IMR-90 (cell line): Measurements from ENCODE around the gene STK35. TPM values are rescaled to one million over a fixed set of nuclear protein-coding genes. Genes with fewer than 3 reads are reported as not detected.

ENCODE experiments used
- ATAC-seq: fragments of 200-7000 bp; cut with Tn5 transposase; 2 replicates; pipeline ENCODE4 v1.9.1; 2020; ENCODE audit warnings: low read depth, mild to moderate bottlenecking, moderate library complexity
- BruUV-seq: library from RNA; stranded (reverse); fragments of 400-500 nt; replicated peaks from 2 replicates; lab custom pipeline; 2021; lab: Mats Ljungman, UMichigan
- CTCF ChIA-PET: fragments of 300-600 bp; formaldehyde crosslinking; extraction: SDS; loops from one replicate; lab custom pipeline; 2021; ENCODE audit warnings: antibody characterized with exemption; lab: Yijun Ruan, JAX
- POLR2A ChIA-PET: fragments of 300-600 bp; sonication (Branson Sonifier 250); formaldehyde crosslinking; loops from one replicate; lab custom pipeline; 2022; ENCODE audit warnings: antibody characterized with exemption; ENCODE audit not compliant: unreplicated experiment; lab: Charles Lee
- DNase-seq: peaks from one replicate; pipeline ENCODE4 v3.0.0; 2013
- H2AFZ ChIP-seq: replicated peaks from 2 replicates; pipeline ENCODE3; 2013; ENCODE audit warnings: low read length, mild to moderate bottlenecking; ENCODE audit not compliant: poor library complexity
- H2AK5ac ChIP-seq: 2 replicates; pipeline ENCODE4 v1.6.1; 2013; ENCODE audit warnings: low read depth, low read length, inconsistent platforms
- H2AK9ac ChIP-seq: replicated peaks from 2 replicates; pipeline ENCODE3; 2013; ENCODE audit warnings: mild to moderate bottlenecking, low read depth, low read length, moderate library complexity; ENCODE audit not compliant: poor library complexity
- H2BK120ac ChIP-seq: 2 replicates; pipeline ENCODE4 v1.6.1; 2013; ENCODE audit warnings: low read depth, low read length, inconsistent platforms
- H2BK15ac ChIP-seq: 3 replicates; pipeline ENCODE4 v1.6.1; 2013; ENCODE audit warnings: low read depth, low read length, inconsistent platforms
- H2BK20ac ChIP-seq: 2 replicates; pipeline ENCODE4 v1.6.1; 2013; ENCODE audit warnings: low read depth, mild to moderate bottlenecking, inconsistent platforms, low read length, moderate library complexity
- H2BK5ac ChIP-seq: 2 replicates; pipeline ENCODE4 v1.6.1; 2013; ENCODE audit warnings: mild to moderate bottlenecking, low read depth, low read length, inconsistent platforms; ENCODE audit not compliant: poor library complexity, severe bottlenecking
- H3K14ac ChIP-seq: replicated peaks from 2 replicates; pipeline ENCODE4 v1.6.1; 2013; ENCODE audit warnings: low read depth, low read length, inconsistent platforms
- H3K18ac ChIP-seq: 2 replicates; pipeline ENCODE4 v1.6.1; 2013; ENCODE audit warnings: low read depth, low read length, control low read depth
- H3K23ac ChIP-seq: 2 replicates; pipeline ENCODE4 v1.6.1; 2013; ENCODE audit warnings: low read depth, low read length, inconsistent platforms
- H3K27ac ChIP-seq: 2 replicates; pipeline ENCODE4 v1.5.1; 2013; ENCODE audit warnings: mild to moderate bottlenecking, control low read depth, low read length; ENCODE audit not compliant: insufficient read depth
- H3K27me3 ChIP-seq: 2 replicates; pipeline ENCODE4 v1.6.1; 2013; ENCODE audit warnings: low read length; ENCODE audit not compliant: control insufficient read depth, insufficient read depth
- H3K36me3 ChIP-seq: 2 replicates; pipeline ENCODE4 v1.6.1; 2013; ENCODE audit warnings: low read length, mixed read lengths; ENCODE audit not compliant: control insufficient read depth, insufficient read depth
- H3K4ac ChIP-seq: 2 replicates; pipeline ENCODE4 v1.6.1; 2013; ENCODE audit warnings: low read depth, low read length, inconsistent platforms
- H3K4me1 ChIP-seq: 2 replicates; pipeline ENCODE4 v1.6.1; 2013; ENCODE audit warnings: low read length, mixed read lengths; ENCODE audit not compliant: control insufficient read depth, insufficient read depth
- H3K4me2 ChIP-seq: 2 replicates; pipeline ENCODE4 v1.6.1; 2013; ENCODE audit warnings: low read depth, mild to moderate bottlenecking, control low read depth, low read length, moderate library complexity
- H3K4me3 ChIP-seq: 2 replicates; pipeline ENCODE4 v1.5.1; 2013; ENCODE audit warnings: low read depth, mild to moderate bottlenecking, control low read depth, low read length, moderate library complexity; ENCODE audit not compliant: insufficient read depth
- H3K56ac ChIP-seq: 2 replicates; pipeline ENCODE4 v1.6.1; 2013; ENCODE audit warnings: low read length, inconsistent platforms; ENCODE audit not compliant: insufficient read depth; ENCODE audit errors: extremely low read depth
- H3K79me1 ChIP-seq, 2 experiments: 2 replicates each; pipeline ENCODE4 v1.6.1; 2013; ENCODE audit warnings: low read length in 2 of 2, inconsistent platforms in 1 of 2, low read depth in 1 of 2
- H3K9ac ChIP-seq: 2 replicates; pipeline ENCODE4 v1.6.1; 2013; ENCODE audit warnings: low read depth, low read length, control low read depth
- H3K9me1 ChIP-seq: 2 replicates; pipeline ENCODE4 v1.6.1; 2013; ENCODE audit warnings: low read length, inconsistent platforms; ENCODE audit not compliant: insufficient read depth
- H3K9me3 ChIP-seq: 2 replicates; pipeline ENCODE4 v1.6.1; 2013; ENCODE audit warnings: low read length; ENCODE audit not compliant: control insufficient read depth, insufficient read depth
- H4K20me1 ChIP-seq: 2 replicates; pipeline ENCODE4 v1.6.1; 2013; ENCODE audit warnings: low read length, inconsistent platforms; ENCODE audit not compliant: insufficient read depth
- H4K5ac ChIP-seq: 2 replicates; pipeline ENCODE4 v1.6.1; 2013; ENCODE audit warnings: mild to moderate bottlenecking, low read depth, low read length, control low read depth
- H4K8ac ChIP-seq, 2 experiments: 2 replicates each; pipeline ENCODE4 v1.6.1; 2013; ENCODE audit warnings: low read depth in 2 of 2, low read length in 2 of 2, control low read depth in 1 of 2, inconsistent platforms in 1 of 2
- H4K91ac ChIP-seq: 2 replicates; pipeline ENCODE4 v1.6.1; 2013; ENCODE audit warnings: low read depth, low read length, inconsistent platforms; ENCODE audit not compliant: insufficient read depth
- CHD1 ChIP-seq: IDR thresholded peaks from 2 replicates; pipeline ENCODE4 v1.6.1; 2012; ENCODE audit warnings: low read depth, low read length, improper control_type of control experiment
- CTCF ChIP-seq: conservative IDR thresholded peaks from 2 replicates; pipeline ENCODE4 v1.5.1; 2012; ENCODE audit warnings: mild to moderate bottlenecking, low read depth, low read length, improper control_type of control experiment
- FOS ChIP-seq: fragments of 150-350 bp; IDR thresholded peaks from 2 replicates; pipeline ENCODE4 v1.6.1; 2016; ENCODE audit warnings: low read depth, low read length
- MAFK ChIP-seq: IDR thresholded peaks from 2 replicates; pipeline ENCODE4 v1.6.1; 2012; ENCODE audit warnings: low read depth, low read length, improper control_type of control experiment
- MXI1 ChIP-seq: IDR thresholded peaks from 2 replicates; pipeline ENCODE4 v1.6.1; 2012; ENCODE audit warnings: low read depth, mild to moderate bottlenecking, low read length, moderate library complexity, borderline replicate concordance
- NFE2L2 ChIP-seq: fragments of 150-350 bp; IDR thresholded peaks from 2 replicates; pipeline ENCODE4 v1.6.1; 2016; ENCODE audit warnings: low read depth, mild to moderate bottlenecking, low read length
- RFX5 ChIP-seq: IDR thresholded peaks from 2 replicates; pipeline ENCODE4 v1.8.0; 2012; ENCODE audit warnings: low read depth, mild to moderate bottlenecking, low read length, moderate library complexity
- SMC3 ChIP-seq: fragments of 150-350 bp; IDR thresholded peaks from 2 replicates; pipeline ENCODE4 v1.6.1; 2016; ENCODE audit warnings: low read depth, mild to moderate bottlenecking, antibody characterized with exemption, low read length, moderate library complexity
- USF2 ChIP-seq: fragments of 150-350 bp; IDR thresholded peaks from 2 replicates; pipeline ENCODE4 v1.6.1; 2017; ENCODE audit warnings: mild to moderate bottlenecking, antibody characterized with exemption, low read length, low read depth
- dilution Hi-C: fragments of 300-500 bp; cut with HindIII; formaldehyde crosslinking; loops from one replicate; pipeline ENCODE4 v1.14.3; 2018; ENCODE audit warnings: low sequenced_read_pairs; ENCODE audit not compliant: unreplicated experiment
- in situ Hi-C: fragments of 300-500 bp; cut with MboI; formaldehyde crosslinking; loops from 3 replicates; pipeline ENCODE4 v1.14.3; 2019; ENCODE audit warnings: low sequenced_read_pairs, inconsistent platforms, mixed read lengths
- intact Hi-C: fragments of 100-400 bp; cut with micrococcal nuclease; formaldehyde crosslinking; loops from 2 replicates; pipeline ENCODE4 v1.10.0; 2022
- polyA plus RNA-seq, 3 experiments: library from polyadenylated mRNA; depleted of rRNA; stranded (reverse); fragments of >200 nt; gene quantifications; 2 replicates each; pipeline ENCODE4 v1.2.3, GENCODE V29; 2012; ENCODE audit warnings: low replicate concordance in 1 of 3
- total RNA-seq: library from RNA; depleted of rRNA; stranded (reverse); fragments of >200 nt; gene quantifications from 2 replicates; pipeline ENCODE4 v1.2.3, GENCODE V29; 2012

The STK35 gene
- total and polyA plus RNA-seq, 2 of the 4 experiments (the other 2 are of a cell fraction) = 11.1 to 12.0 TPM

- ChIA-PET CTCF (no interaction called here), POLR2A (no interaction called here)
- dilution Hi-C loops (no loop called here), intact Hi-C loops (no loop called here), in situ Hi-C loops (no loop called here)
- H3K56ac ChIP-seq = no peak overlapping the region
- H3K23ac ChIP-seq = no peak overlapping the region
- no peak overlapping the region for H3K9ac ChIP-seq
- no TSS peak for BruUV-seq
- no peak overlapping the region for H3K4me2 ChIP-seq
- H2BK15ac ChIP-seq = no peak overlapping the region
- H3K18ac ChIP-seq = no peak overlapping the region
- H3K36me3 ChIP-seq = no peaks in the 10 kb centered on the region
- H3K4ac ChIP-seq = no peak overlapping the region
- H2AFZ ChIP-seq = no peak overlapping the region
- H2AK9ac ChIP-seq = no peak overlapping the region
- no peaks in the 10 kb centered on the region for H3K27me3 ChIP-seq
- no peaks in the 10 kb centered on the region for H3K9me1 ChIP-seq
- no peak overlapping the region for H3K4me3 ChIP-seq
- no peak for DNase-seq
- no peak overlapping the region for H4K91ac ChIP-seq
- no peak overlapping the region for H2BK20ac ChIP-seq
- H2BK5ac ChIP-seq = no peak overlapping the region
- ATAC-seq = no peak
- H3K14ac ChIP-seq = no peak overlapping the region
- no peaks in the 10 kb centered on the region for H4K20me1 ChIP-seq
- TF ChIP-seq CHD1 (no peak), RFX5 (no peak), MAFK (no peak), NFE2L2 (no peak), CTCF (no peak), MXI1 (no peak), USF2 (no peak), SMC3 (no peak), FOS (no peak)
- H3K79me1 ChIP-seq = no peaks in the 10 kb centered on the region
- H2BK120ac ChIP-seq = no peak overlapping the region
- H2AK5ac ChIP-seq = no peak overlapping the region
- no peak overlapping the region for H3K27ac ChIP-seq
- no peaks in the 10 kb centered on the region for H3K9me3 ChIP-seq
- no peak overlapping the region for H4K8ac ChIP-seq
- no peak overlapping the region for H4K5ac ChIP-seq
- no peaks in the 10 kb centered on the region for H3K4me1 ChIP-seq
Measured at GRCh38 chr20:2053615-2054014, 48.0 kb upstream of the STK35 start.
